Measurements from ENCODE around the gene EBI3. TPM values are rescaled to one million over a fixed set of nuclear protein-coding genes. Genes with fewer than 3 reads are reported as not detected.

The EBI3 gene
- total and polyA plus RNA-seq, 2 of the 13 experiments (the other 11 are each of a cell fraction or from before 2014, with no cell fraction given) = 3.4 TPM; not detected in 1

DNA sequence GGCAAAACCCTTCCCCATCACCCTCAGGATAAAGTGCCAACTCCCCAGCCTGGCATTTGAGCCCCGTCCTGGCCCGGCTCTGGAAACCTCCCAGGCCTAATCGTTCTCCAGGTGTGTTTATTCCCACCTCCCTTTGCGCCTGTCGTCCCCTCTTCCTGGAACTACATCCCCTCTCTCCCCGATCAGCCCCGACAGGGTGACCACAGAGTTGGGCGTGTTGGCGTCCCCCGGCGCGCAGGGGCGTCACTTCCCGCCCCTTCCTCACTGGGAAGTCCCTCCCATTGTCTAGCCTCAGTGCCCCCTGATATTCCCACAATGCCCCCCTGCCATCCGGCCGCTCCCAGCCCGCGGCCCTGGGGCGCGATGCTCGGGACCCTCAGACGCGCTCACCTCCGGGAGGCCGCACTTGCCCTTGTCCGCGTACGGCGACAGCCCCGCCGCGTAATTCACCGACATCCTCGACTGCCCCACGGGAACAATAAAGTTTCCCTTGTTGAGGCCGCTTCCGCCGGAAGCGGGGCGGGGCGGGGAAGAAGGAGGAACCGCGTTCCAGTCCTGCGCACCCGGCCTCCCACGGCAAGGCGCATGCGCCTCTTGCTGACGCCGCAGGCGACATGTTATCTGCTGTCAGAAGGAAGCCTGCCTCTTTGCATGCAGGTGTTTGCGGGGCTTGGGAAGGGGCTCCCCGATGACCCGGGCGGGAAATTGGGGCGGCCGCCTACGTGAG is 47.1 kb upstream of the EBI3 start, which contains the start of the genes ANKRD24 and SIRT6 (continued):
- TF ChIP-seq, protein P1, sequence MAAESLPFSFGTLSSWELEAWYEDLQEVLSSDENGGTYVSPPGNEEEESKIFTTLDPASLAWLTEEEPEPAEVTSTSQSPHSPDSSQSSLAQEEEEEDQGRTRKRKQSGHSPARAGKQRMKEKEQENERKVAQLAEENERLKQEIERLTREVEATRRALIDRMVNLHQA (CRISPR knock-in tag; IDR thresholded peaks at IDR 0.05) = no peak
- TF ChIP-seq ZNF891 (CRISPR knock-in tag; IDR thresholded peaks at IDR 0.05) (0 out of 2 replicates have a peak, but pooled peaks have one; percentile 45), FOXA3 (CRISPR knock-in tag; IDR thresholded peaks at IDR 0.05) (peak; percentile 75), ZNF704 (CRISPR knock-in tag; IDR thresholded peaks at IDR 0.05; ENCODE audit: borderline replicate concordance) (no peak), PHF8 (CRISPR knock-in tag; IDR thresholded peaks at IDR 0.05) (peak; percentile 87), RFX5 (IDR thresholded peaks at IDR 0.05; ENCODE audit: low read depth, low read length) (no peak; the same call in 1 of the 2 replicates), ZBTB42 (CRISPR knock-in tag; IDR thresholded peaks at IDR 0.05) (0 out of 2 replicates have a peak, but pooled peaks have one; percentile 62), MAZ (IDR thresholded peaks at IDR 0.05; ENCODE audit: borderline replicate concordance, low read depth, low read length) (peak; percentile 99), MAZ (CRISPR knock-in tag; IDR thresholded peaks at IDR 0.05; ENCODE audit: low read depth) (peak; percentile 98), ZNF34 (CRISPR knock-in tag; IDR thresholded peaks at IDR 0.05; ENCODE audit: borderline replicate concordance) (no peak), ZNF326 (CRISPR knock-in tag; IDR thresholded peaks at IDR 0.05; ENCODE audit: borderline replicate concordance) (no peak), ZC3H4 (CRISPR knock-in tag; IDR thresholded peaks at IDR 0.05; ENCODE audit: borderline replicate concordance) (no peak), MEF2D (CRISPR knock-in tag; IDR thresholded peaks at IDR 0.05) (peak; percentile 64; the same call in 1 of the 2 replicates), MBNL3 (CRISPR knock-in tag; conservative IDR thresholded peaks at IDR 0.05) (no peak), ZBTB1 (CRISPR knock-in tag; IDR thresholded peaks at IDR 0.05; ENCODE audit: borderline replicate concordance) (no peak), IRX3 (CRISPR knock-in tag; IDR thresholded peaks at IDR 0.05; ENCODE audit: borderline replicate concordance, low read depth) (no peak)
- TF ChIP-seq, protein P2, sequence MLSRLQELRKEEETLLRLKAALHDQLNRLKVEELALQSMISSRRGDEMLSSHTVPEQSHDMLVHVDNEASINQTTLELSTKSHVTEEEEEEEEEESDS (CRISPR knock-in tag; IDR thresholded peaks at IDR 0.05; ENCODE audit: borderline replicate concordance) = no peak
- TF ChIP-seq, protein P3, sequence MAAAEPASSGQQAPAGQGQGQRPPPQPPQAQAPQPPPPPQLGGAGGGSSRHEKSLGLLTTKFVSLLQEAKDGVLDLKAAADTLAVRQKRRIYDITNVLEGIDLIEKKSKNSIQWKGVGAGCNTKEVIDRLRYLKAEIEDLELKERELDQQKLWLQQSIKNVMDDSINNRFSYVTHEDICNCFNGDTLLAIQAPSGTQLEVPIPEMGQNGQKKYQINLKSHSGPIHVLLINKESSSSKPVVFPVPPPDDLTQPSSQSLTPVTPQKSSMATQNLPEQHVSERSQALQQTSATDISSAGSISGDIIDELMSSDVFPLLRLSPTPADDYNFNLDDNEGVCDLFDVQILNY (CRISPR knock-in tag; conservative IDR thresholded peaks at IDR 0.05) = no peak
- TF ChIP-seq, protein P4, sequence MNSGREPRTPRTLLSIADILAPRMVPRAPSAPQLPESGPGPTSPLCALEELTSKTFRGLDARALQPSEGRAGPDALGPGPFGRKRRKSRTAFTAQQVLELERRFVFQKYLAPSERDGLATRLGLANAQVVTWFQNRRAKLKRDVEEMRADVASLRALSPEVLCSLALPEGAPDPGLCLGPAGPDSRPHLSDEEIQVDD (CRISPR knock-in tag; IDR thresholded peaks at IDR 0.05; ENCODE audit: borderline replicate concordance) = no peak
- TF ChIP-seq, protein P5, sequence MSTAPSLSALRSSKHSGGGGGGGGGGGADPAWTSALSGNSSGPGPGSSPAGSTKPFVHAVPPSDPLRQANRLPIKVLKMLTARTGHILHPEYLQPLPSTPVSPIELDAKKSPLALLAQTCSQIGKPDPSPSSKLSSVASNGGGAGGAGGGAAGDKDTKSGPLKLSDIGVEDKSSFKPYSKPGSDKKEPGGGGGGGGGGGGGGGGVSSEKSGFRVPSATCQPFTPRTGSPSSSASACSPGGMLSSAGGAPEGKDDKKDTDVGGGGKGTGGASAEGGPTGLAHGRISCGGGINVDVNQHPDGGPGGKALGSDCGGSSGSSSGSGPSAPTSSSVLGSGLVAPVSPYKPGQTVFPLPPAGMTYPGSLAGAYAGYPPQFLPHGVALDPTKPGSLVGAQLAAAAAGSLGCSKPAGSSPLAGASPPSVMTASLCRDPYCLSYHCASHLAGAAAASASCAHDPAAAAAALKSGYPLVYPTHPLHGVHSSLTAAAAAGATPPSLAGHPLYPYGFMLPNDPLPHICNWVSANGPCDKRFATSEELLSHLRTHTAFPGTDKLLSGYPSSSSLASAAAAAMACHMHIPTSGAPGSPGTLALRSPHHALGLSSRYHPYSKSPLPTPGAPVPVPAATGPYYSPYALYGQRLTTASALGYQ (CRISPR knock-in tag; IDR thresholded peaks at IDR 0.05) = peak; percentile 65; the same call in 1 of the 2 replicates
- TF ChIP-seq, protein P6, sequence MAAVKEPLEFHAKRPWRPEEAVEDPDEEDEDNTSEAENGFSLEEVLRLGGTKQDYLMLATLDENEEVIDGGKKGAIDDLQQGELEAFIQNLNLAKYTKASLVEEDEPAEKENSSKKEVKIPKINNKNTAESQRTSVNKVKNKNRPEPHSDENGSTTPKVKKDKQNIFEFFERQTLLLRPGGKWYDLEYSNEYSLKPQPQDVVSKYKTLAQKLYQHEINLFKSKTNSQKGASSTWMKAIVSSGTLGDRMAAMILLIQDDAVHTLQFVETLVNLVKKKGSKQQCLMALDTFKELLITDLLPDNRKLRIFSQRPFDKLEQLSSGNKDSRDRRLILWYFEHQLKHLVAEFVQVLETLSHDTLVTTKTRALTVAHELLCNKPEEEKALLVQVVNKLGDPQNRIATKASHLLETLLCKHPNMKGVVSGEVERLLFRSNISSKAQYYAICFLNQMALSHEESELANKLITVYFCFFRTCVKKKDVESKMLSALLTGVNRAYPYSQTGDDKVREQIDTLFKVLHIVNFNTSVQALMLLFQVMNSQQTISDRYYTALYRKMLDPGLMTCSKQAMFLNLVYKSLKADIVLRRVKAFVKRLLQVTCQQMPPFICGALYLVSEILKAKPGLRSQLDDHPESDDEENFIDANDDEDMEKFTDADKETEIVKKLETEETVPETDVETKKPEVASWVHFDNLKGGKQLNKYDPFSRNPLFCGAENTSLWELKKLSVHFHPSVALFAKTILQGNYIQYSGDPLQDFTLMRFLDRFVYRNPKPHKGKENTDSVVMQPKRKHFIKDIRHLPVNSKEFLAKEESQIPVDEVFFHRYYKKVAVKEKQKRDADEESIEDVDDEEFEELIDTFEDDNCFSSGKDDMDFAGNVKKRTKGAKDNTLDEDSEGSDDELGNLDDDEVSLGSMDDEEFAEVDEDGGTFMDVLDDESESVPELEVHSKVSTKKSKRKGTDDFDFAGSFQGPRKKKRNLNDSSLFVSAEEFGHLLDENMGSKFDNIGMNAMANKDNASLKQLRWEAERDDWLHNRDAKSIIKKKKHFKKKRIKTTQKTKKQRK (IDR thresholded peaks at IDR 0.05; ENCODE audit: low read length) = no peak
